SK-N-SH (cell line): Measurements from ENCODE around the gene GALNT18. TPM values are rescaled to one million over a fixed set of nuclear protein-coding genes. Genes with fewer than 3 reads are reported as not detected.

Experiments used
- CTCF ChIA-PET: fragments of 300-600, 350-600 bp; formaldehyde crosslinking; extraction: SDS; loops from one replicate; lab custom pipeline; 2021; lab: Yijun Ruan, JAX
- POLR2A ChIA-PET: fragments of 350-600 bp; sonication (Branson Sonifier 250); formaldehyde crosslinking; extraction: SDS; loops from one replicate; lab custom pipeline; 2020; ENCODE audit warnings: antibody characterized with exemption, inconsistent platforms; lab: Yijun Ruan, JAX
- DNase-seq: peaks from one replicate; pipeline ENCODE4 v3.0.0; 2012
- H2AFZ ChIP-seq: fragments of 200-600 bp; sonication (generic); 2 replicates; pipeline ENCODE4 v1.8.1; 2016; ENCODE audit warnings: antibody characterized with exemption, mild to moderate bottlenecking, low read depth
- H3F3A ChIP-seq: fragments of 200-600 bp; sonication (generic); replicated peaks from 2 replicates; pipeline ENCODE3; 2016; ENCODE audit warnings: antibody characterized with exemption, mild to moderate bottlenecking; ENCODE audit not compliant: insufficient read depth
- H3K27ac ChIP-seq, 2 experiments: fragments of 200-500 bp in 1 of 2; fragments of 200-600 bp in 1 of 2; sonication (Bioruptor generic) in 1 of 2; sonication (generic), shearing (Covaris generic) in 1 of 2; 2 replicates each; pipeline versions ENCODE4 v1.5.1 to v1.6.1; 2014 to 2016; ENCODE audit warnings: low read depth in 2 of 2, inconsistent platforms in 1 of 2, low read length in 1 of 2, mild to moderate bottlenecking in 1 of 2, mixed read lengths in 1 of 2
- H3K27me3 ChIP-seq: fragments of 200-600 bp; sonication (generic), shearing (Covaris generic); 2 replicates; pipeline ENCODE4 v1.6.1; 2016; ENCODE audit warnings: mixed run types; ENCODE audit not compliant: insufficient read depth
- H3K36me3 ChIP-seq, 2 experiments: fragments of 200-500 bp in 1 of 2; fragments of 200-600 bp in 1 of 2; sonication (Bioruptor generic) in 1 of 2; sonication (generic) in 1 of 2; replicated peaks in 1 of 2; 2 replicates each; pipeline versions ENCODE3 to v1.5.1; 2014 to 2016; ENCODE audit warnings: low read length in 1 of 2, mild to moderate bottlenecking in 1 of 2; ENCODE audit not compliant: insufficient read depth in 2 of 2, control insufficient read depth in 1 of 2
- H3K4me1 ChIP-seq, 2 experiments: fragments of 200-500 bp in 1 of 2; fragments of 200-600 bp in 1 of 2; sonication (Bioruptor generic) in 1 of 2; sonication (generic), shearing (Covaris generic) in 1 of 2; 2 replicates each; pipeline versions ENCODE4 v1.5.1 to v1.6.1; 2014 to 2016; ENCODE audit warnings: low read depth in 1 of 2, low read length in 1 of 2, mixed run types in 1 of 2; ENCODE audit not compliant: insufficient read depth in 2 of 2, control insufficient read depth in 1 of 2
- H3K4me2 ChIP-seq: fragments of 200-600 bp; sonication (generic), shearing (Covaris generic); 2 replicates; pipeline ENCODE4 v1.6.1; 2017; ENCODE audit warnings: mixed run types
- H3K4me3 ChIP-seq, 2 experiments: fragments of 200-500 bp in 1 of 2; fragments of 200-600 bp in 1 of 2; sonication (Bioruptor generic) in 1 of 2; sonication (generic), shearing (Covaris generic) in 1 of 2; 2 replicates each; pipeline versions ENCODE4 v1.5.1 to v1.8.1; 2014 to 2016; ENCODE audit warnings: low read depth in 2 of 2, inconsistent platforms in 1 of 2, low read length in 1 of 2, mild to moderate bottlenecking in 1 of 2, mixed read lengths in 1 of 2, moderate library complexity in 1 of 2
- H3K79me2 ChIP-seq: fragments of 200-600 bp; sonication (generic); 2 replicates; pipeline ENCODE4 v1.8.1; 2017; ENCODE audit warnings: mild to moderate bottlenecking; ENCODE audit not compliant: insufficient read depth
- H3K9ac ChIP-seq: fragments of 200-600 bp; sonication (generic); 2 replicates; pipeline ENCODE4 v1.6.1; 2017; ENCODE audit warnings: mixed run types
- H3K9me2 ChIP-seq: fragments of 200-600 bp; sonication (generic); 2 replicates; pipeline ENCODE4 v1.6.1; 2017; ENCODE audit warnings: mixed run types
- H3K9me3 ChIP-seq: fragments of 200-600 bp; sonication (generic); 2 replicates; pipeline ENCODE4 v1.6.1; 2017; ENCODE audit warnings: mixed run types, mild to moderate bottlenecking, moderate library complexity
- H4K20me1 ChIP-seq: fragments of 200-600 bp; sonication (generic); 2 replicates; pipeline ENCODE4 v1.6.1; 2017; ENCODE audit warnings: mild to moderate bottlenecking, mixed run types; ENCODE audit not compliant: insufficient read depth
- EP300 ChIP-seq, 2 experiments: IDR thresholded peaks; 2 replicates each; pipeline versions ENCODE4 v1.4.0 to v1.6.1; 2012; ENCODE audit warnings: borderline replicate concordance in 1 of 2, low read depth in 1 of 2, low read length in 1 of 2
- EZH2phosphoT487 ChIP-seq: fragments of 200-600 bp; sonication (generic); IDR thresholded peaks from 2 replicates; pipeline ENCODE4 v1.6.1; 2017; ENCODE audit warnings: low read depth, mixed run types, mild to moderate bottlenecking, antibody characterized with exemption, moderate library complexity, borderline replicate concordance
- FOXM1 ChIP-seq: IDR thresholded peaks from 2 replicates; pipeline ENCODE4 v1.4.0; 2012; ENCODE audit warnings: low read depth, mild to moderate bottlenecking
- GABPA ChIP-seq: IDR thresholded peaks from 2 replicates; pipeline ENCODE4 v1.4.0; 2012; ENCODE audit warnings: low read depth, mild to moderate bottlenecking
- GATA2 ChIP-seq: sonication (generic); formaldehyde crosslinking; IDR thresholded peaks from 2 replicates; pipeline ENCODE4 v1.5.0; 2020; ENCODE audit warnings: mild to moderate bottlenecking, missing genetic modification reagents
- MXI1 ChIP-seq: IDR thresholded peaks from 2 replicates; pipeline ENCODE4 v1.6.1; 2012; ENCODE audit warnings: mild to moderate bottlenecking, low read depth, low read length, improper control_type of control experiment
- NFIC ChIP-seq: IDR thresholded peaks from 2 replicates; pipeline ENCODE4 v1.4.0; 2012; ENCODE audit warnings: borderline replicate concordance
- NRF1 ChIP-seq: IDR thresholded peaks from 2 replicates; pipeline ENCODE4 v1.6.1; 2012; ENCODE audit warnings: low read depth, mild to moderate bottlenecking, low read length
- POLR2AphosphoS5 ChIP-seq: IDR thresholded peaks from 2 replicates; pipeline ENCODE4 v1.6.1; 2012; ENCODE audit warnings: low read depth, low read length
- RAD21 ChIP-seq: IDR thresholded peaks from 2 replicates; pipeline ENCODE4 v1.6.1; 2012; ENCODE audit warnings: mild to moderate bottlenecking, low read length
- REST ChIP-seq: IDR thresholded peaks from 2 replicates; pipeline ENCODE4 v1.6.1; 2012; ENCODE audit warnings: mild to moderate bottlenecking, low read depth, low read length, moderate library complexity
- RXRA ChIP-seq: IDR thresholded peaks from 2 replicates; pipeline ENCODE4 v1.4.0; 2012; ENCODE audit warnings: low read depth, mild to moderate bottlenecking, borderline replicate concordance
- SIN3A ChIP-seq: IDR thresholded peaks from 2 replicates; pipeline ENCODE4 v1.6.1; 2012; ENCODE audit warnings: low read depth, mild to moderate bottlenecking, low read length, moderate library complexity, borderline replicate concordance
- SMC3 ChIP-seq: IDR thresholded peaks from 2 replicates; pipeline ENCODE4 v1.6.1; 2012; ENCODE audit warnings: low read depth, low read length, improper control_type of control experiment
- TAF1 ChIP-seq: IDR thresholded peaks from 2 replicates; pipeline ENCODE4 v1.6.1; 2012; ENCODE audit warnings: low read depth, mild to moderate bottlenecking, low read length, moderate library complexity, borderline replicate concordance
- USF1 ChIP-seq: IDR thresholded peaks from 2 replicates; pipeline ENCODE4 v1.4.0; 2012; ENCODE audit warnings: low read depth, borderline replicate concordance
- ZBTB33 ChIP-seq: IDR thresholded peaks from 2 replicates; pipeline ENCODE4 v1.4.0; 2012; ENCODE audit warnings: low read depth, borderline replicate concordance
- WGBS: methylation state at CpG from one replicate; pipeline ENCODE4 v1.1.6; 2017; ENCODE audit warnings: low lambda C conversion rate; 5-methylcytosine and 5-hydroxymethylcytosine counted together
- polyA plus RNA-seq, 3 experiments: library from polyadenylated mRNA; depleted of rRNA; stranded (reverse); fragments of >200 nt; gene quantifications; 2 replicates each; pipeline ENCODE4 v1.2.3, GENCODE V29; 2012

The GALNT18 gene
- polyA plus RNA-seq, 1 of the 3 experiments (the other 2 are of a cell fraction): 0.64 TPM

GRCh38 chr11:11243209-11243589 is 378.6 kb downstream of the GALNT18 start:
- Histone ChIP-seq H3F3A (no peaks in the 10 kb centered on the region), H2AFZ (no peak overlapping the region), H3K9ac (no peak overlapping the region), H3K27me3 (no peaks in the 10 kb centered on the region), H4K20me1 (no peaks in the 10 kb centered on the region), H3K9me2 (no peaks in the 10 kb centered on the region), H3K4me2 (no peak overlapping the region), H3K9me3 (no peaks in the 10 kb centered on the region), H3K36me3 (no peaks in the 10 kb centered on the region), H3K4me3 (no peak overlapping the region), H3K27ac (no peak overlapping the region)
- 38% methylated on average over 6 of the region's 6 CpGs for WGBS
- CTCF ChIA-PET: interaction anchor here (1.2 to 2.3 kb wide), 2 partner anchors 9 to 16 kb away, joined by 3 to 10 read pairs; no protein-coding TSS in a partner anchor
- POLR2A ChIA-PET: no interaction called here
- DNase-seq: no peak
- no peak for TF ChIP-seq REST
- no peak for TF ChIP-seq ZBTB33
- TF ChIP-seq USF1: no peak
- TF ChIP-seq RXRA: no peak
- TF ChIP-seq GABPA: no peak
- no peak for TF ChIP-seq EP300 (IDR thresholded peaks at IDR 0.05; ENCODE audit: borderline replicate concordance in 1 of 2, low read depth in 1 of 2, low read length in 1 of 2)
- TF ChIP-seq POLR2AphosphoS5: no peak
- TF ChIP-seq EZH2phosphoT487: no peak
- no peak for TF ChIP-seq SMC3
- TF ChIP-seq FOXM1: no peak
- no peak for TF ChIP-seq GATA2 (CRISPR knock-in tag)
- no peak for TF ChIP-seq NRF1
- TF ChIP-seq TAF1: no peak
- no peak for TF ChIP-seq SIN3A
- no peak for TF ChIP-seq NFIC
- TF ChIP-seq RAD21: no peak
- TF ChIP-seq MXI1: no peak
- TF ChIP-seq, all 33 proteins: peak for 0
- H3K4me1 ChIP-seq: peaks cover 0 to 2% of the 10 kb centered on the region in 2 experiments; a peak in 1 of 4 replicates
- no peaks in the 10 kb centered on the region for H3K79me2 ChIP-seq
